Activated CD4-positive, alpha-beta memory T cell treated with anti-CD3 and anti-CD28 coated beads for 36 hours (primary cell): ENCODE results near the gene ERAP2. TPM values are rescaled to one million over a fixed set of nuclear protein-coding genes. Genes with fewer than 3 reads are reported as not detected.
A peak's percentile ranks its signal among the peaks of the same experiment; 100 is the strongest.

Experiments used
- CTCF ChIA-PET: fragments of 350-600 bp; sonication (Branson Sonifier 250); formaldehyde crosslinking; loops from one replicate; lab custom pipeline; 2021; ENCODE audit warnings: antibody characterized with exemption, inconsistent platforms; lab: Charles Lee
- POLR2A ChIA-PET: fragments of 350-600 bp; sonication (Branson Sonifier 250); formaldehyde crosslinking; loops from one replicate; lab custom pipeline; 2021; ENCODE audit warnings: antibody characterized with exemption; lab: Charles Lee
- DNase-seq: peaks from one replicate; pipeline ENCODE4 v3.0.0-alpha.2; 2020
- H3K27ac Mint-ChIP-seq: one replicate; pipeline ENCODE4 v1.8.0; 2021; ENCODE audit warnings: mixed read lengths
- H3K27me3 Mint-ChIP-seq: one replicate; pipeline ENCODE4 v1.8.0; 2021; ENCODE audit warnings: mixed read lengths
- H3K36me3 Mint-ChIP-seq: one replicate; pipeline ENCODE4 v1.8.0; 2021; ENCODE audit warnings: mixed read lengths
- H3K4me1 Mint-ChIP-seq: one replicate; pipeline ENCODE4 v1.8.0; 2021; ENCODE audit warnings: low read depth, mixed read lengths
- H3K4me3 Mint-ChIP-seq: one replicate; pipeline ENCODE4 v1.8.0; 2021; ENCODE audit warnings: mild to moderate bottlenecking, mixed read lengths
- H3K9me3 Mint-ChIP-seq: one replicate; pipeline ENCODE4 v1.8.0; 2021; ENCODE audit warnings: mixed read lengths
- intact Hi-C: fragments of 100-400 bp; cut with micrococcal nuclease; formaldehyde crosslinking; loops from one replicate; pipeline ENCODE4 v1.15.1; 2023
- total RNA-seq, 2 experiments: library from RNA; stranded (reverse); gene quantifications; one replicate each; pipeline ENCODE4 v1.2.3, GENCODE V29; 2021

The ERAP2 gene
- total RNA-seq, 2 experiments from 2014 or later = 44.8 to 48.9 TPM

- POLR2A ChIA-PET = interaction anchor here (1.8 kb wide), 1 partner anchor 57 kb away, joined by 13 read pairs; the partner anchor contains the start of gene ERAP1
These were observed 11.3 kb upstream of the ERAP2 start for GRCh38 chr5:96864922-96865530.

GRCh38 chr5:96868603-96869371, 7.5 kb upstream of the ERAP2 start:
- no peak overlapping the region for H3K4me3 Mint-ChIP-seq
- DNase-seq = no peak

More at GRCh38 chr5:96864922-96865530, 11.3 kb upstream of the ERAP2 start:
- intact Hi-C loops = loop anchor here (1.0 to 5.0 kb wide), 2 partner anchors 11 to 32 kb away; partner anchors contain the start of gene ERAP2
- CTCF ChIA-PET = interaction anchor here (1.0 to 13.3 kb wide), 3 partner anchors 37 to 318 kb away, joined by 3 to 187 read pairs (median 5); partner anchors contain the start of gene RIOK2
- H3K27me3 Mint-ChIP-seq = no peaks in the 10 kb centered on the region
- no peaks in the 10 kb centered on the region for H3K9me3 Mint-ChIP-seq
- H3K27ac Mint-ChIP-seq = no peak overlapping the region
- H3K4me3 Mint-ChIP-seq = no peak overlapping the region
- DNase-seq = no peak
- no peaks in the 10 kb centered on the region for H3K36me3 Mint-ChIP-seq
- H3K4me1 Mint-ChIP-seq = peaks cover 32% of the 10 kb centered on the region

GRCh38 chr5:96869372-96869641, 7.0 kb upstream of the ERAP2 start:
- Mint-ChIP-seq H3K27me3 (no peaks in the 10 kb centered on the region), H3K4me3 (no peak overlapping the region), H3K27ac (no peak overlapping the region), H3K4me1 (peaks cover 49% of the 10 kb centered on the region), H3K9me3 (no peaks in the 10 kb centered on the region), H3K36me3 (no peaks in the 10 kb centered on the region)
- POLR2A ChIA-PET = interaction anchor here (1.0 to 1.1 kb wide), 2 partner anchors 64 to 67 kb away, joined by 3 to 5 read pairs; partner anchors contain the start of gene LNPEP
- DNase-seq = no peak
- intact Hi-C loops = loop anchor here (1.0 to 2.0 kb wide), 10 partner anchors 17 to 293 kb away; partner anchors contain the start of genes ERAP1 and LIX1
- CTCF ChIA-PET = interaction anchor here (0.7 to 13.3 kb wide), 67 partner anchors 9 to 313 kb away, joined by 3 to 187 read pairs (median 5); partner anchors contain the start of genes ERAP1, LIX1, LNPEP and RIOK2

More at GRCh38 chr5:96868603-96869371, 7.5 kb upstream of the ERAP2 start:
- intact Hi-C loops = loop anchor here (1.0 to 2.0 kb wide), 10 partner anchors 18 to 294 kb away; partner anchors contain the start of genes ERAP1 and LIX1
- no peaks in the 10 kb centered on the region for H3K36me3 Mint-ChIP-seq
- no peaks in the 10 kb centered on the region for H3K27me3 Mint-ChIP-seq
- ChIA-PET CTCF (interaction anchor here (0.5 to 13.3 kb wide), 71 partner anchors 8 to 314 kb away, joined by 3 to 187 read pairs (median 4); partner anchors contain the start of genes ERAP1, LIX1, LNPEP and RIOK2), POLR2A (interaction anchor here (0.6 to 1.1 kb wide), 3 partner anchors 65 to 92 kb away, joined by 3 to 5 read pairs (median 4); partner anchors contain the start of gene LNPEP)
- H3K9me3 Mint-ChIP-seq = no peaks in the 10 kb centered on the region
- H3K27ac Mint-ChIP-seq = no peak overlapping the region
- peaks cover 50% of the 10 kb centered on the region for H3K4me1 Mint-ChIP-seq

- Mint-ChIP-seq H3K4me1 (peaks cover 56% of the 10 kb centered on the region), H3K36me3 (no peaks in the 10 kb centered on the region), H3K4me3 (peak overlapping the region; percentile 4), H3K27ac (peak overlapping the region; percentile 52), H3K9me3 (no peaks in the 10 kb centered on the region), H3K27me3 (no peaks in the 10 kb centered on the region)
- CTCF ChIA-PET = interaction anchor here (0.9 to 13.3 kb wide), 27 partner anchors 8 to 292 kb away, joined by 3 to 187 read pairs (median 7); partner anchors contain the start of genes ERAP1, LIX1 and LNPEP
- intact Hi-C loops = loop anchor here (1.0 to 10.0 kb wide), 4 partner anchors 11 to 906 kb away; partner anchors contain the start of gene ELL2
- POLR2A ChIA-PET = no interaction called here
- DNase-seq = peak; percentile 64
These were observed 5.9 kb upstream of the ERAP2 start for GRCh38 chr5:96870094-96871026.

- Mint-ChIP-seq H3K4me3 (peak overlapping the region; percentile 4), H3K36me3 (no peaks in the 10 kb centered on the region), H3K9me3 (no peaks in the 10 kb centered on the region), H3K27me3 (no peaks in the 10 kb centered on the region), H3K27ac (peak overlapping the region; percentile 52), H3K4me1 (peaks cover 63% of the 10 kb centered on the region)
- CTCF ChIA-PET = interaction anchor here (0.9 to 13.3 kb wide), 8 partner anchors 13 to 291 kb away, joined by 3 to 187 read pairs (median 14); partner anchors contain the start of genes LIX1 and LNPEP
- POLR2A ChIA-PET = interaction anchor here (1.9 kb wide), 1 partner anchor 65 kb away, joined by 8 read pairs; the partner anchor contains the start of gene LNPEP
- DNase-seq = no peak
- intact Hi-C loops = loop anchor here (2.0 to 10.0 kb wide), 2 partner anchors 54 to 906 kb away; partner anchors contain the start of gene ELL2
These were observed 5.3 kb upstream of the ERAP2 start for GRCh38 chr5:96871027-96871399.

- CTCF ChIA-PET = interaction anchor here (0.9 to 13.3 kb wide), 6 partner anchors 13 to 291 kb away, joined by 3 to 187 read pairs (median 6); partner anchors contain the start of genes LIX1 and LNPEP
- Mint-ChIP-seq H3K4me3 (peak overlapping the region; percentile 4), H3K9me3 (no peaks in the 10 kb centered on the region), H3K27me3 (no peaks in the 10 kb centered on the region), H3K27ac (peak overlapping the region; percentile 52), H3K36me3 (no peaks in the 10 kb centered on the region), H3K4me1 (peaks cover 63% of the 10 kb centered on the region)
- POLR2A ChIA-PET = interaction anchor here (0.9 to 1.9 kb wide), 3 partner anchors 14 to 64 kb away, joined by 3 to 8 read pairs (median 5); partner anchors contain the start of gene LNPEP
- intact Hi-C loops = loop anchor here (2.0 to 10.0 kb wide), 2 partner anchors 55 to 907 kb away; partner anchors contain the start of gene ELL2
- DNase-seq = no peak
These were observed 4.6 kb upstream of the ERAP2 start for GRCh38 chr5:96871686-96872085.

GRCh38 chr5:96873449-96873848, 2.9 kb upstream of the ERAP2 start:
- intact Hi-C loops = loop anchor here (10.0 kb wide), 1 partner anchor 909 kb away; the partner anchor contains the start of gene ELL2
- Mint-ChIP-seq H3K27me3 (no peaks in the 10 kb centered on the region), H3K36me3 (no peaks in the 10 kb centered on the region), H3K4me3 (no peak overlapping the region), H3K27ac (peak overlapping the region; percentile 15), H3K4me1 (peaks cover 67% of the 10 kb centered on the region), H3K9me3 (no peaks in the 10 kb centered on the region)
- POLR2A ChIA-PET = interaction anchor here (0.9 to 5.0 kb wide), 3 partner anchors 66 to 211 kb away, joined by 3 to 32 read pairs (median 5); partner anchors contain the start of genes CAST and ERAP1
- CTCF ChIA-PET = interaction anchor here (1.1 to 13.3 kb wide), 4 partner anchors 11 to 289 kb away, joined by 3 to 187 read pairs (median 6); partner anchors contain the start of gene ERAP1
- no peak for DNase-seq

- Mint-ChIP-seq H3K27me3 (no peaks in the 10 kb centered on the region), H3K4me1 (peaks cover 63% of the 10 kb centered on the region), H3K36me3 (peaks cover under 1% of the 10 kb centered on the region), H3K27ac (peak overlapping the region; percentile 43), H3K4me3 (no peak overlapping the region), H3K9me3 (no peaks in the 10 kb centered on the region)
- ChIA-PET CTCF (interaction anchor here (0.7 to 13.3 kb wide), 9 partner anchors 8 to 423 kb away, joined by 3 to 187 read pairs (median 4); partner anchors contain the start of gene ERAP1), POLR2A (interaction anchor here (0.7 to 5.0 kb wide), 4 partner anchors 11 to 129 kb away, joined by 3 to 32 read pairs (median 6); partner anchors contain the start of gene ERAP1)
- DNase-seq = no peak
- intact Hi-C loops = loop anchor here (5.0 to 10.0 kb wide), 3 partner anchors 172 to 910 kb away; partner anchors contain the start of genes CAST and ELL2
These were observed 1.7 kb upstream of the ERAP2 start for GRCh38 chr5:96874631-96875030.

GRCh38 chr5:96875791-96876291, 459 bp upstream of the ERAP2 start:
- peaks cover 63% of the 10 kb centered on the region for H3K4me1 Mint-ChIP-seq
- CTCF ChIA-PET = interaction anchor here (0.7 to 1.7 kb wide), 7 partner anchors 8 to 121 kb away, joined by 3 to 6 read pairs (median 4); partner anchors contain the start of gene LNPEP

More at GRCh38 chr5:96875791-96876291, 459 bp upstream of the ERAP2 start:
- POLR2A ChIA-PET = interaction anchor here (0.6 to 5.0 kb wide), 8 partner anchors 10 to 307 kb away, joined by 3 to 32 read pairs (median 7); partner anchors contain the start of genes ERAP1, LNPEP and RIOK2
- no peaks in the 10 kb centered on the region for H3K27me3 Mint-ChIP-seq
- intact Hi-C loops = loop anchor here (1.0 to 10.0 kb wide), 8 partner anchors 9 to 911 kb away; partner anchors contain the start of genes CAST and ELL2
- no peaks in the 10 kb centered on the region for H3K9me3 Mint-ChIP-seq
- peaks cover 10% of the 10 kb centered on the region for H3K36me3 Mint-ChIP-seq
- peak overlapping the region; percentile 97 for H3K27ac Mint-ChIP-seq
- DNase-seq = peak; percentile 40
- H3K4me3 Mint-ChIP-seq = peak overlapping the region; percentile 96
